Stimulated activated CD8-positive, alpha-beta memory T cell treated with anti-CD3 and anti-CD28 coated beads, Interleukin-2, amount 100 ng/mL, for 48 hours (primary cell): ENCODE results near the gene CHST8.
"Not testable (repeated sequence)": the region's sequence is repeated elsewhere in the genome, so short reads cannot be mapped to it uniquely, and the experiment has no call there.

ENCODE experiments used
- DNase-seq, 2 donors: peaks; one replicate each; pipeline ENCODE4 v3.0.0-alpha.2; 2020; ENCODE audit warnings: low read depth in 2 of 2

Gene CHST8

DNA sequence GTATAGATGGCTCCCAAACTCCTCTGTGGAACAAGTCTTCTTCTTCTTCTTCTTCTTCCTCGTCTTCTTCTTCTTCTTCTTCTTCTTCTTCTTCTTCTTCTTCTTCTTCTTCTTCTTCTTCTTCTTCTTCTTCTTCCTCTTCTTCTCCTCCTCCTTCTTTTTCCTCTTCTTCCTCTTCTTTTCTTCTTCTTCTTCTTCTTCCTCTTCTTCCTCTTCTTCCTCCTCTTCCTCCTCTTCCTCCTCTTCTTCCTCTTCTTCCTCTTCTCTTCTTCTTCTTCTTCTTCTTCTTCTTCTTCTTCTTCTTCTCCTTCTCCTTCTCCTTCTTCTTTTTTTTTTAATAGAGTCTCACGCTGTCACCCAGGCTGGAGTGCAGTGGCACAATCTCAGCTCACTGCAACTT, 3.4 kb upstream of the CHST8 start:
- DNase-seq, result not testable (repeated sequence)

DNA sequence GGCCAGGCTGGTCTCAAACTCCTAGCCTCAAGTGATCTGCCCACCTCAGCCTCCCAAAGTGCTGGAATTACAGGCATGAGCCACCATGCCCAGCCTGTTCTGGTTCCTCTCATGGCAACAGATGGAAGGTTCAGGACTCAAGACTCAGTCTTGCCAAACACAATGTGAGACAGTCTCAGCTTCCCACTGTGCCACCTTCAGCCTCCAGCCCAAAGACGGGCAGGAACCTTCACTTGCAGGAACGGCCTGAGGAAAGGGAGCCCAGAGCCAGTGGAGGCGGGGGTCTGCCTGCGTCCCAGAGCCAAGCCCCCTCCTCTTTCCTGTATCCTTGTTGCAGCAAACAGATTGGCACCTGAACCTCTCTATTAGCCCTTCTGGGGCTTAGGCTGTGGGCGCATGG, 2.9 kb upstream of the CHST8 start:
- DNase-seq, result no peak

GRCh38 chr19:33620611-33621010, 1.1 kb upstream of the CHST8 start:
- no peak for DNase-seq

DNA sequence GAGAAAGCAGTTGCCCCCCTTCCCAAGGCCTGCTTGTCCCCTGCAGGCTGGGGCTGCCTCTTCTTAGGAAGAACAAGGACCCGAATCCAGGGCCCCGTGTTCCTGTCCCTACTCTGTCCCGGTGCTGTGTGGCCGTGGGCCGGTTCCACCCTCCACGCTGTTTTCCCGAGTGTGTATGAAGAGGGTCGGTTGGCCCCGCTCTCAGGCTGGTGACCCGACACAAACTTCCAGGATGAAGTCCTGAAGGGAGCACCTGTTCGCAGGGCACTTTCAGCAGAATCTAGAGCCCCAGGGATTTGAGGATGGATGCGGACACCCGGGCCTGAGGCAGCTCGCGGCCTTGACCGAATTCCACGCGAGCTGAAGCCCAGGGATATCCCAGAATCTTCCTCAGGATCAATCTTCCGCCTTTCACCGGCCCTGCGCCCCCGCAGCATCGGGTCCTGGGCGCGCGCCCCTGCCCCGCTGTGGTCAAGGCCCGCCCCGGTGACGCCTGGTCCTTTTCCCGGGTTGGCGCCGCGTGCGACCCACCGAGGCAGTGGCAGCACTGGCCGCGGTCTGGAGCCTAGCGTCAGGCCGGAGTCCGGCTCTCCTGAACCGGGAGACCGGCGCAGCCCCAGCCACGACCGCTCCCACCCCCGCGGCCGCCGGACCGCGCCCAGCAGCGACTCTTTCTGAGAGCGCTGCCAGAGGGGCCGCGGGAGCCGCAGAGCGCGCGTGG, 528 bp upstream of the CHST8 start:
- DNase-seq, result no peak

DNA sequence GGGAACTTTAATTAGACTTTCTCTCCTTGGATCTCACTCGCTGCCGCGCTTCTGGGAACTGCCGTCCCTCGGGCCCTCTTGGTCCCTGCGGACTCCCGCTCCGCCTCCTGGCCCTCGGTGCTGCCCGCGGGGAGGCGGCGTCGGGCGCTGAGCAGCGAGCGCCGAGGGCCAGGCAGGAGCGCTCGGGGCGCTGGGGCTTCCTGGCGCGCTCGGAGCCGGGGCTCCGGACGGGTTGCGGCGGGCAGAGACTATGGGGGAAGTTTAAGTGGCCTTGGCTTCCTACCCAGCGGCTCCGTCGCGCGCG, 704 bp downstream of the CHST8 start:
- no peak for DNase-seq

DNA sequence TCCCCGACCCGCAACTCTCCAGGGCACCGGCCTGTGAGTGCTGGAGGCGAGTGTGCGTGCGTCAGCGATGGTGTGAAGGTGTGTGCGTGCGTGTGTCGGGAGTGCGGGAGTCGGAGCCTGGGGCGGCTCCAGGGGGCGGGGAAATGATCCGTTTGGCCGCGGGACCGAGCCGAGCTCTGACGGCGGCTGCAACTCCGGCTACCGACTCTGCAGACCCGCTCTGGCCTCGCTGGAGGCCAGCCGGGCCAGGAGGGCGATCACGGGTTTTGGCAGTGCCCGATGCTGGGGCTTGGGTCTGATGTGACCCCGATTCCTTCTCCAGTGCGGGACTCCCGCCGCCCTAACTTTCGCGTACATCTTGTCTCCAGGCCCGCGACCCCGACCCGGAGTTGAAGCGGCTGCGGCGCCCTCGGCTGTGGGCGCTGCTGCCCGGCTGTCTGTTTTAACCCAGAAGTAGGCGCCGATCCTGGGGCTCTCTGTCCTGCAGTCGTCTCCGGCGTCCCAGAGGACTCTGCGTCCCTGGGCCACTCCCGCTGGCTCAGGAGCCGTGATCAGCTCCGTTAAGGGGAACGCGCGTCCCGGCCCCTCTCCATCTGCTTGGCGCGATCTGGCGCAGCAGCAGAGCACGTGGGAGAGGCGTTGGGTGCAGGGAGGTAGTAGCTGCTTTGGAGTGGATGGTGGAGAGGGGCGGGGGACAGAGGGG, 1.2 kb downstream of the CHST8 start:
- no peak for DNase-seq

DNA sequence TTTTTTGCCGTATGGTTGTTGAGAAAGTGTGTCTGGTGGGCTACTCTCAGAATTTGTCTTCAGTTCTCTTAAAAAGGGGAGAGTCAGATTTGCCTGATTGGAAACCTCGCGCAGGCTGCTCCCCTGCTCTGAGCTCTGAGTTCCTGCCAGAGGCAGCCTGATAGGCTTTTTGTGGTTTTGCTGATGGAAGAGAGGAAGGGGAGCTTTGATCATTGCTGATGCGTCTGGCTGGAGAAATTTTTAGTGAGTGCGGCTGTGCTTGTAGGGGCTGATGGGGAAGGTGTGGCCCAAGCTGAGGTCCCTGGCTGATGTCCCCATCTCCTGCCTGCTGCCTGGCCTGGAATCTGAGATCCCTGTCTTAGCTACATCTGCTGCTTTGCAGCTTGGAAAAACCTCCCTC, 2.8 kb downstream of the CHST8 start:
- DNase-seq, result no peak

DNA sequence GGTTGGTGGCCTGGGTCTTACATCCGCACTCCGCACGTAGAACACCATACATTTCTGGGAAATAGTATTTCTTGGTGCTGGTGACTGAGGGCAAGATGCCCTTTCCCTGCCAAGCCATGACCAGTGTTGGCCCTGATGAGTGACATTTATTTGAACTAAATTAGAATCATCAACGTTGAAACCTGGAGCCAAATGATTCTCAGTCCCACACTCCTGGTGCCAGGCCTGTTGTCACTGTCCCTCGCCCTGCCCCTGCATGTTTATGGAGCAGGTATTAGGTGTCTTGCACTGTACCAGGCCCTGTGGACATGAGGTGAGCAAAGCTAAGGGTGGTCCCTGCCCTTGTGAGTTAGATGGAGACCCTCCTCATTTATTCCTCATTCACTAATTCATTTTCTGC, 5.8 kb downstream of the CHST8 start:
- DNase-seq, result no peak

- no peak for DNase-seq
Measured at GRCh38 chr19:33627962-33628839, 6.4 kb downstream of the CHST8 start.

DNA sequence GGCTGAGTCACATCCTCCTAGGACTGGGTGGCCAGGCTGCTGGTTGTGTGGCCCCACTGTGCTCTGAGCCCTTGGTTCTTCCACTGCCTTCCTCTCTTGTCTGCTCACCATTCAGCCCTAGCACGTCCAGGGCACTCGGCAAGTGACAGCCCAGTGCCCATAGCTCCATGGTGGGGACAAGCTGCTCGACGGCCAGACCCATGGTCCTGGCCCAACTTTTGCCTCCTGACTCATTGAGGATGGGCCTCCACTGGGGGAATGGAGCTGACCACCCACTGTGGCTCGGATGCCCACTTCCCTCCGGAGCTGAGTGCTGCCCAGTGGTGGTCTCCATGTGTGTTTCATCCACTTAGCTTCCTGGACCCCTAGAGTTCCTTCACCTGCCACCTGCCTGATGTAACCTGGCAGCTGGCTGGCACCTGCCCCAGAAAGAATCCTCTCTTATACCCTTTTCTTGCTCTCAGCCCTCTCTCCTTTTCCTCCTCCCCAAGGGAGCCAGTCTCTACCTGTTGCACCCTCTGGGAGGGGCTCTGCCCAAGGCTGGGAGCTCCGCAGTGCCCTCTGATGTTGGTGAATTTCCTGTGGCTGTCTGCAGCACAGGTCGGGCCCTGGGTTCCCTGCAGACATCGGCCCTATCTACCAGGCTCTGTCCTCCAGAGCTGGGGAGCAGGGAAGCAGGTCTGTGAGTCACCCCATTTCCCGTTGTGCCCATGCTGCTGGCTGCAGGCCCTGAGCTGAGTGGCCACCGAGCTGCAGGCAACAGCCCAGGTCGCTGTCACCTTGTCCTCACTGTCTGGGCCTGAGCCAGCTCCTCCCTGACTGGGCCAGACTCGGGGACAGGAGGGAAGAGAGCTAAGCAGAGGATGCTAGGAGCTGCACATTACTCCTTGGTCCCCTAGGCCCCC, 7.4 kb downstream of the CHST8 start:
- DNase-seq, result no peak

- no peak for DNase-seq
Measured at GRCh38 chr19:33629826-33630375, 8.1 kb downstream of the CHST8 start.

DNA sequence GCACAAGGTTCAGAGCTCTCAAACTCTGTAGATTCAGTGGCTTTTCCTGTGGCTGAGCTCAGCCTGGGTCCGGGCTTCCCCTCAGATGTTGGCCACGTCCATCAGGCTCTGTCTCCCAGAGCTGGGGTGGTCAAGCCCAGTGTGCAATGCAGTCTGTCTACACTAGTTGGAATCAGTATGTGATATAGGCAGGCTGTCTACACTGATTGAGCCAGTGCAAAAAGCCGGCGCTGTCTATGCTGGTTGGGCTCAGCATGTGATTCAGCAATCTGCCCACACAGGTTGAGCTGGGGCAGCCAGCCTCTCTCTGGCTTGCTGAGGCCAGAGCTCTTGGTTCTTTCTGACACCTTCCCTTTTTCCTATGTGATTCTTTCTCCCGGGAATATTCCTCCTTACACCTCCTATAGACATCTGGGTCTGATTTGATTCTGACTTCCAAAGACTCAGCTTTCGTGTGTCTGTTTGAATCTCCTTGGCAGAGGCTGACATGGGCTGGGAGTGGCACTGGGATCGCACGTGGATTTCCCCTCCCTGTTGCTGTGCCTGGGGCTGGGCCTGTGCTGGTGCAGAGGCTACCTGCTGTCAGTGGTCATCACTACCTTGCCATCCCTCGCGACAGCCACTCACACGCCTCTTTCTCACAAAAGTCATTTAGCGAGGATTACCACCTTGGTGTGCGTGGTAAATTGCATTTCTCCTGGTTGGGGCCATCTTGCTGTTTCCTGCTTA, 9.3 kb downstream of the CHST8 start:
- DNase-seq, result no peak

DNA sequence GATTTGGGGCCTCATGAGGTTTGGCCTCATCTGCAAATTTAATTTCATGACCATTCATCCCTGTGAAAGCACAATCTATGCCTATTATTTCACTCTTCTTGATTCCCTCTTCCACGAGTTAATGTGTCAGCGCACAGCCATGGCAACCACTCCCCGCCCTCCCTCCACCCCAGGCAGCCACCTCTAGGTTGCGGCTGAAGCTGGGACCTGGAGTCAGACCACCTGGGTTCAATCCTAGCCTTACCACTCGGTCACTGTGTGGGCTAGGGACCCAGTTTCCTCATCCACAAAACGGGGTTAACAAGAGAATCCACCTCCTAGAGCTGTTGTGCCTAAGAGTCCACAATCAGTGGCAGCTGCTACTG, 9.8 kb downstream of the CHST8 start:
- no peak for DNase-seq

DNA sequence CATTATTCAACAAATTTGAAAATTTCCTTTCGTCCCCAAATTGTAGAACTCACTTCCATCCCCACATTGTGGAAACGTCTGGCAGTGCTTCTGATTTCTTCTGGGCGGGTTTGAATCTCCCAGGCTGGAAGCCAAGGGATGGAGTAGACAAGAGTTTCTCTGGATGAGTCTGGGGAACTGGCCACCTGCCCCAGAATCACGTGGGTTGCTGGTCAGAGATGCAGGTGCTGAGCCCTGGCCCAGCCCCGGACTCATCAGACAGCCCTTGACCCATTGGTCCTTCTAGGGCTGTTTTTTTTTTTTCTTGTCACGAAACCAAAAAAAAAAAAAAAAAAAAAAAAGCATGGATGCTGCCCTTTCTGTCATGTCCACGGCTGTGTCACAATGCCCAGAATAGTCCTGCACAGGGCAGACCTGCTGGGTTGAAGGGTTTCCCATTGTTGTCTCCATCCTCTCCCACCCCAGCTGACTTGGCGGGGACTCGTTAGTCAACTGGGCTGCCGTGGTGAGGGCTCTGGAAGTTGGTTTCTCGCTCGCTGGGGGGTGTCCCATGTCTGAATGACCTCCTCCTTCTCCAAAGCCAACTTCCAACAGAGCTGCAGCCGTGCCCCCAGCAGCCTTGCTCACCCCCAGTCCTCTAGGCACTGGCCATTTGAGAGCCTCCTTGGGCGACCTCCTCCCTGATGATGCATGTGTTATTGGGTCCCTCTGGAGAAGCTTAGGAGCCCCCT, 12.8 kb downstream of the CHST8 start:
- DNase-seq, result no peak

- DNase-seq, result no peak
Measured at GRCh38 chr19:33638167-33639034, 16.6 kb downstream of the CHST8 start.

DNA sequence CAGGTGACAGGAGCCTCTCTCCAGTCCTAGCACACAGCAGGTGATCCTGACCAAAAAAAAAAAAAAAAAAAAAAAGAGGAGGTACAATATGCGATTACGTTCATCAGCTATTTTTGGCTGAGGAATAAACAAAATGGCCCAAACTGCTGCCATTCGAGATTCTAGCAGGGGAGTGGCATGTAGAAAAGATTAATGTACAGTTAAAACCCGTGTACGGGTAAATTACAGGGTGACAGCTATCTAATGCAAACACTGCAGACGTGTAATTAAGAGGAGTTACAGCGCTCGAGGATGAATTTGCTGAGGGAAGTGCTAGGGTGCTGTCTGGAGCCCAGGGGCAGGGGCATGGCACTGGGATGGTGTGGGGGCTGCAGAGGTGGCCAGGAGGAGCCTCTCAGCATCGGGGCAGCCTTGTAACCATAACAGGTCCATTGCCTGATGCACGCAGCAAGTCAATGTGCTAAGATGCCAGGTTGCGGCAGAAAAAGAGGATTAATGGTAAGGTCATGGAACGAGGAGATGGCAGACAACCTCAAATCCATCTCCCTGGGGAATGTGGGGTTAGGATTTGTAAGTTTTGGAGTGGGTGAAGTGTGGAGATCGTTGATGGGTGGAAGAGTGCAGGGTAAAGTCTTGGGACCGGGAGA, 17.4 kb downstream of the CHST8 start:
- no peak for DNase-seq

GRCh38 chr19:33640773-33641172, 19.0 kb downstream of the CHST8 start:
- DNase-seq, result no peak

GRCh38 chr19:33641261-33641660, 19.5 kb downstream of the CHST8 start:
- no peak for DNase-seq
